ENCODE results near the gene AGAP1. TPM values are rescaled to one million over a fixed set of nuclear protein-coding genes. Genes with fewer than 3 reads are reported as not detected.

Gene AGAP1
- total and polyA plus RNA-seq, 10 donors: 1.1 to 26.6 (median 11.3) TPM

DNA sequence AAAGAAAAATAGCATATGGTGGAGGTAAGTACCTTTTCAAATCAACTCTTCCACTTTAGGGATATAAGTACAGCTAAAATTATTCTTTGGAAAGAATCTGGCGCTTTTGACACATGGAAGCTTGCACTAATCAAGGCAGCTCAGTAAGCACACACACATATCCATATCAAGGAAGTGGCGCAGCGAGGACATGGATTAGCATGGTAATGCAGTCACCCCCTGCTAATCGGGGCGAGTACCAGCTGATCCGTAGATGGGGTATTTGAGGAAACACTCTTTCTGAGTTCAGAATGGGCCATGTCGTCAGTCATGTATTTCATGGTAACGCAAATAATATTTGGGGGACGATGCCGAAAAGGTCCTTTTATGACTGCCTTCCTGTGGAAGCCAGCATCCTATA, 429.0 kb downstream of the AGAP1 start:
- Histone ChIP-seq H3K4me1 (no peaks in the 10 kb centered on the region), H3K4me3 (no peak overlapping the region), H3K9me3 (no peaks in the 10 kb centered on the region), H3K27ac (no peak overlapping the region), H3K36me3 (no peaks in the 10 kb centered on the region), H3K27me3 (replicated peaks in 1 of 7) (no peaks in the 10 kb centered on the region)
- 78 to 89% (median 80%) methylated on average over 10 of the region's 10 CpGs for WGBS, 5 donors
- intact Hi-C loops (cut with DNase I; ENCODE audit: low total_unique reads): no loop called here
- DNase-seq: no peak
- TF ChIP-seq, protein P1, sequence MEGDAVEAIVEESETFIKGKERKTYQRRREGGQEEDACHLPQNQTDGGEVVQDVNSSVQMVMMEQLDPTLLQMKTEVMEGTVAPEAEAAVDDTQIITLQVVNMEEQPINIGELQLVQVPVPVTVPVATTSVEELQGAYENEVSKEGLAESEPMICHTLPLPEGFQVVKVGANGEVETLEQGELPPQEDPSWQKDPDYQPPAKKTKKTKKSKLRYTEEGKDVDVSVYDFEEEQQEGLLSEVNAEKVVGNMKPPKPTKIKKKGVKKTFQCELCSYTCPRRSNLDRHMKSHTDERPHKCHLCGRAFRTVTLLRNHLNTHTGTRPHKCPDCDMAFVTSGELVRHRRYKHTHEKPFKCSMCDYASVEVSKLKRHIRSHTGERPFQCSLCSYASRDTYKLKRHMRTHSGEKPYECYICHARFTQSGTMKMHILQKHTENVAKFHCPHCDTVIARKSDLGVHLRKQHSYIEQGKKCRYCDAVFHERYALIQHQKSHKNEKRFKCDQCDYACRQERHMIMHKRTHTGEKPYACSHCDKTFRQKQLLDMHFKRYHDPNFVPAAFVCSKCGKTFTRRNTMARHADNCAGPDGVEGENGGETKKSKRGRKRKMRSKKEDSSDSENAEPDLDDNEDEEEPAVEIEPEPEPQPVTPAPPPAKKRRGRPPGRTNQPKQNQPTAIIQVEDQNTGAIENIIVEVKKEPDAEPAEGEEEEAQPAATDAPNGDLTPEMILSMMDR (IDR thresholded peaks at IDR 0.05 in 8 of 11, conservative IDR thresholded peaks at IDR 0.05 in 3 of 11): no peak
- TF ChIP-seq POLR2AphosphoS5 (IDR thresholded peaks at IDR 0.05) (no peak), POLR2A (IDR thresholded peaks at IDR 0.05) (no peak)

DNA sequence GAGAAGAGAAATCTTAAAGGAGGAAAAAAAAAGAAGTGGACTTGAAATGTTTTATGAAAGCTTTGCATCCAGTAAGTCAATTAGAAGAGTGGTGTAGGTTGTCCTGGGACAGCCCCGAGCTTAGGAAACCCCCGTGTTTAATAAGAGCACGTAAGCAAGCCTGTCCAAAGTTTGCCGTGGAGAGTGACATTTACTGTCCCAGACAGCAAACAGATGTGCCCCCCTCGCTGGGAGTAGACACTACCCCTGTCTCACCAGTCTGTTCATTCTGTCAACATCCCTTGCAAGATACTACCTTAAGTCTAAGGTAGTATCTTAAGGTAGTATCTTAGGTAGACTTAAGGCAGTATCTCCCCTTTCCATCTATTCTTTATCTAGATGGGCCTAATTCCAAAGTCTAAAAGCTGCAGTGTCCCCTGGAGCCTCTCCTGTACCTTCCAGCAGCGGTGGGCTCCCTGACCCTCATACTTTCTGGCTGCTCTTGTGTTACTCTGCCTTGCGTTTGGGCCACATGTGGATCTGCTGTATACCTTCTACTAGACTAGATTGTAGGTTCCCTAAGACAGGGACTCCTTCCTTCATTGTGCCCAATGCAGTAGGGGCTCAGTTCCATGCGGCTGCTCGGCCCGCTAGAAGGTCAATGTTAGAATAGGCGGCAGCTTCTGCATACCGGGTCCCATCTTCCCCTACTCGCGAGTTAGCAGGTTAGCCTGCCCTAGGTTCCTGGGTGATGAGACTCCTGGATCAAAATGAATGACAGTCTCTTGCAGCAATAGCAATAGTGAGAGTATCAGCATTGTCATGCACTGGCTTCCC, 430.2 kb downstream of the AGAP1 start:
- WGBS, 5 donors: 83 to 94% (median 87%) methylated on average over 14 of the region's 14 CpGs
- Histone ChIP-seq H3K9me3 (no peaks in the 10 kb centered on the region), H3K4me3 (no peak overlapping the region), H3K36me3 (no peaks in the 10 kb centered on the region), H3K4me1 (no peaks in the 10 kb centered on the region), H3K27me3 (replicated peaks in 1 of 7) (no peaks in the 10 kb centered on the region), H3K27ac (no peak overlapping the region)
- TF ChIP-seq POLR2AphosphoS5 (IDR thresholded peaks at IDR 0.05): no peak
- TF ChIP-seq POLR2A (IDR thresholded peaks at IDR 0.05): no peak
- TF ChIP-seq, protein P1 (IDR thresholded peaks at IDR 0.05 in 8 of 11, conservative IDR thresholded peaks at IDR 0.05 in 3 of 11): no peak
- intact Hi-C loops (cut with DNase I; ENCODE audit: low total_unique reads): no loop called here
- DNase-seq: no peak

DNA sequence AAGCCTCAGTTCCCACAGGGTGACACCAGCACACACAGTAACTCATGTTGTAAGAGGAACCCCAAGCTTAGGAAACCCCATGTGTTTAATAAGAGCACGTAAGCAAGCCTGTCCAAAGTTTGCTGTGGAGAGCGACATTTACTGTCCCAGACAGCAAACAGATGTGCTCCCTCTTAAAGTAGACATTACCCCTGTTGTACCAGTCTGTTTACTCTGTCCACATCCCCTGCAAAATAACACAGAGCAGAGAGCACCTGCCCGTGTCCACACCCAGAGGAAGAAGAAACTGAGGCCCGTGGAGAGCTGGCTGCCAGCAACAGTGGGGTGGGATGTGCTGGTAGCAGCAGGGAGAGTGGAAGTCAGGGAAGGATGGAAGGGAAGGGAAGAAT, 430.8 kb downstream of the AGAP1 start:
- DNase-seq: no peak
- no peaks in the 10 kb centered on the region for H3K36me3 ChIP-seq
- no peaks in the 10 kb centered on the region for H3K27me3 ChIP-seq (replicated peaks in 1 of 7)
- 80 to 96% (median 89%) methylated on average over 4 of the region's 4 CpGs for WGBS, 5 donors
- H3K9me3 ChIP-seq: no peaks in the 10 kb centered on the region
- intact Hi-C loops (cut with DNase I; ENCODE audit: low total_unique reads): no loop called here
- TF ChIP-seq, protein P1 (IDR thresholded peaks at IDR 0.05 in 8 of 11, conservative IDR thresholded peaks at IDR 0.05 in 3 of 11): no peak
- no peak for TF ChIP-seq POLR2AphosphoS5 (IDR thresholded peaks at IDR 0.05)
- no peak for TF ChIP-seq POLR2A (IDR thresholded peaks at IDR 0.05)
- no peak overlapping the region for H3K27ac ChIP-seq
- H3K4me1 ChIP-seq: no peaks in the 10 kb centered on the region
- no peak overlapping the region for H3K4me3 ChIP-seq

DNA sequence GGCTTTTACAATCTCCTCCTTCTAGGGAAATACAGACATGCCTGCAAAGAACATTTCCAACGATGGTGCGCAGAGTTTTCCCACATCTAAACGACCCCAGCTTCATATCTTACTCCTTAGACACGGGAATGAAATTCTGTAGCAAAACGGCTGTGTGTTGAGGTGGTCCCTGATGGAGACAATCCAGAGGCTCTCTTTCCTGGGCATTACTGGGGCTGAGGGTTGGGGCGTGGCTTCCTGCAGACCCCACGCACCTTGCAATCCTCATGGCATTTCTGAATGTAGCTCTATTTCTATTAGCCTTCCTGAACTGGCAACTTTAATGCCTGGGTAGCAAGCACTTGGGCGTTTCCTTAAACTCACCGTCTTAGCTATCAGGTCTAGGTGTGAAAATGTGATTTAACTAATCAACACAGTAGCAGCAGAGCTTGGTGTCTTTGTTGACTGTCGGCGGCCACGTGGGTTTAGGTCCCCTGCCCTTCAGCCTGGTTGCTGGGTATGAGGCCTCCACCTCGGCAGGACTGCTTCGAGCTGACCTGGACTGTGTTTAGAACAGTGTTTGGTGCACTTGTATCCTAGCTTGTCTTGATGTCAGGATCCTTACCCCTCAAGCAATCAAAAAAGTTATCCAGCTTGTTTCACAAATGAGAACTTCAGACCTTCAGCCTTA, 431.5 kb downstream of the AGAP1 start:
- Histone ChIP-seq H3K27me3 (replicated peaks in 1 of 7) (no peaks in the 10 kb centered on the region), H3K27ac (no peak overlapping the region), H3K4me3 (no peak overlapping the region), H3K4me1 (no peaks in the 10 kb centered on the region), H3K36me3 (peaks cover 0 to under 1% (median 0%) of the 10 kb centered on the region in 6 donors), H3K9me3 (no peaks in the 10 kb centered on the region)
- TF ChIP-seq POLR2A (IDR thresholded peaks at IDR 0.05) (no peak), POLR2AphosphoS5 (IDR thresholded peaks at IDR 0.05) (no peak)
- TF ChIP-seq, protein P1 (IDR thresholded peaks at IDR 0.05 in 8 of 11, conservative IDR thresholded peaks at IDR 0.05 in 3 of 11): no peak
- WGBS, 5 donors: 76 to 89% (median 78%) methylated on average over 12 to 14 of the region's 14 CpGs
- intact Hi-C loops (cut with DNase I; ENCODE audit: low total_unique reads): no loop called here
- DNase-seq: no peak

All from spleen (tissue), 11 donors.